HUDEP-2 (cell line): ENCODE data around the gene RBM38.
A peak's percentile ranks its signal among the peaks of the same experiment; 100 is the strongest.

Source experiments
- DNase-seq, 76 experiments: peaks; one replicate each; lab custom pipeline; 2025; ENCODE audit not compliant: unreplicated experiment in 76 of 76; lab: John Stamatoyannopoulos, UW

The RBM38 gene

DNA sequence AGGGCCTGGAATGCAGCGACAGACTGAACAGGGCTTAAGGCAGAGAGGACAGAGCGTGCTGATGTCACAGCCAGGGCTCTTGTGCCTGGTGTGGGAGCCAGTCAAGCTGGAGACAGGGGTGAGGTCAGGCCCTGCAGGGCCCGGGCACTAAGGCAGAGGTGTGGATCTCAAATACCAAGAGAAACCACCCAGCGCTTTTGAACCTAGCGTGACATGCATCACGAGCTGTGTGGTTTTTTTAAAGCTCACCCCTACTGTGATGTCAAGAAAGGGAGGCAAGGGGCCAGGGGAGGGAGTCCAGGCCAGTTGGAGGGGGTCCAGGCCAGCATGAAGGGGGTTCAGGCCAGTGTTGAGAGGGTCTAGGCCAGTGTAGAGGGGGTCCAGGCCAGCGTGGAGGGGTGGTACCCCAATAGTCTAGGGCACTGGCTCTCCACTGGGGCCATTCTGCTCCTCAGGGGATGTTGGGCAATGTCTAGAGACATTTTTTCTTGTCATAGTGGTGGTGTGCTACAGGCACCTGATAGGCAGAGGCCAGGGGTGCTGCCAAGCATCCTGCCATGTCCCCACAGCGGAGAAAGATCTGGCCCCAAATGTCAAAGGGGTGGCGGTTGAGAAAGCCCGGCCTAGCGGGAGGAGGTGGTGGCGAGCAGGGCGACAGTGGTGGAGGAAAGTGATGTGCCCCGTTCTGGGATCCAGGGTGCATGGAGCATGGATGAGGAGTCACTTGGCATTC lies 42.6 kb downstream of the RBM38 start:
- DNase-seq: no peak

DNA sequence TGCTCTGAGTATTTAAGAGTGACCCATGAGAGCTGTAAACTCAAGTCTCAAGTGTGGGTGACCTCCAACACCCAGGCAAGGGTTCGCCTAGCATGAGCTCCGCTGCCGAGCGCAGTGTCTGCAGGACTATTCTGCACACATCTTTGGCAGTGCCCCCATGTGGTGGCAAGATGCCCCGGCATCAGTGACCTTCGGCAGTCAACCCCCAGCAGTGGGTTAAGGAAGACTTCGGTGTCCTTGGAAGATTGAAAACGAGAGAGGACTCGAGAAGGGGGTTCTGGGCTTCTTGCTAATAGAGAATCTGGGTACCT lies 43.1 kb downstream of the RBM38 start:
- peak in 22 of 76 experiments; percentile 5 to 33 (median 18) for DNase-seq

DNA sequence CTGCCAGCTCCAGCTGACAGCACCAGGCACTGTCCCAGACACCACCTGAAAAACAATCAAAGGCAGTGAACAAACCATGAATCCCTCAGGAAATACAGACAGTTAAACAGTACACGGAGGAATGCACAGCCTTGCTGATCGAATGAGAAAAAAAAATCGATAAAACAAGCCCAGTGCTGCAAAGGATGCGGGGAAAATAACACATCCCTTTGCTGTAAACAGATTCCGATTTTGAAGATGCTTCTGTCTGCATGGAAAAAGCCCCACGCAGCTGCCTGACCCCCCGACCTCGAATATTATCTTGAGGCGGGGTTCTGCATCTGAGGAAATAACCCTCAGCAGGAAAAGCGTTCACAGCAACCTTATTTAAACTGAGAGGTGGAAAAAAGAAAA lies 43.9 kb downstream of the RBM38 start:
- no peak for DNase-seq

DNA sequence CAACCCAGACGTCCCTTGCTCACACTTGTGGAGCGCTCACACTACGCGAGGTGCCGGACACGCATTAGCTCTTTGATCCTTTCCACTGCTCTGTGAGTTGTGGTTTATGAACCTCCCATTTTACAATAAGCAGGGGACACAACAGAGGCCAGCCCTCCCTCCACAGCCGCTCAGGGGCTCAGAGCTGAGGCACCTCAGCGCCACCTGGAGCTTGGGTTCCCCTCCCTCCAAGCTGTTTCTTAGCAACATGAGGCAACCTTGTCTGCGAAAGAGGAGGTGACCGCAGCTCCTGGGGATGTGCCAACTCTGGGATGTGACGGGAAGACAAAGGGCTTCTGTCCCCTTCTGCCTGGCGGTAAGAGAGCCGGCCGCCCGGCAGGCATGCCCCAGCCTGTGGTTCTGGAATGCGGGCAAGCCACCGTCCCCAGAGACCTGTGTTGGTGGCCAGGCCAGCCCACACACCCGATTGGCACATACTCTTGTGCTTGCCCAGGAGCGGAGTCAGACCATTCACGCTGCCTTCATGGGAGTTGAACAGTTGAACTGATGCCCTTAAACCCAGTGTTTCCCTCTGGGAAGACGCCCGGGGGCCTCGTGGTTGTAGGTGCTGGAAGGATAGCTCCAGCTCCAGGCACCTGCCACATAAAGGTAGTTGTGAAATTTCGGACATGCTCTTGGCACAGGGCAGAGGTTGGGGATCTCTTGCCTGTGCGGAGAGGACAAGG lies 44.5 kb downstream of the RBM38 start:
- peak in 1 of 76 experiments; percentile 5 for DNase-seq

DNA sequence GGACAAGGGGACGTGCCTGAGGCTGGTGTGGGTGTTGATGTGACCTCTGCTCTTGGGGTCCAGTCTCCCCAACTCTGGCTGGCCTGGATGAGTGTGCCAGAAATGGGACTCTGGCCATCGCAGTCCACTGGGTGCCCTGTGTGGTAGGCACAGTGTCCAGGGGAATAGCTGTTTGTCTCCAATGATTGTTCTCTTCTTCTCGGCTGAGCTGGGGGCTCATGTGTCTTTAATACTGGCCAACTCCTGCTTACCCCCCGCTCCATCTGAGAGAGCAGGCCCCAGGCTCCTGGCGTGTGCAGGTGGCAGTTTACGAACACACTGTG lies 45.0 kb downstream of the RBM38 start:
- no peak for DNase-seq

DNA sequence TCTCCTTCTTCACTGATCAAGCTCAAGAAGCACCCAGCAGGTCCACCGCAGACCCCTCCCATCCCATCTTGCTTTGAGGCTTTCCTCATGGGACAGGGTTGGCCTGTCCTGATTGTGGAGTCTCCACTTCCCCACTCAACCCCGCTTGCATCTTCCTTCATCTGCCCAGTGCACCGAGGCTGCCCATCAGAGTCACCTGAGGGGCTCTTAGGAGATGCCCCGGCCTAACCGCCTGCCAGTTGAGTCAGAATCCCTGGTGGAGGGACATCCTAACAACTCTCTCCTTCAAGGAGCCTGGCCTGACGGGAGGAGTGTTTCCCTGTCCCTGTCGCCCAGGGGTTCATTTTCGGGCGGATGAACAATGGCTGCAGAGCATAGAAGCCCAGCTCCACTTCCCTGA lies 46.1 kb downstream of the RBM38 start:
- no peak for DNase-seq

DNA sequence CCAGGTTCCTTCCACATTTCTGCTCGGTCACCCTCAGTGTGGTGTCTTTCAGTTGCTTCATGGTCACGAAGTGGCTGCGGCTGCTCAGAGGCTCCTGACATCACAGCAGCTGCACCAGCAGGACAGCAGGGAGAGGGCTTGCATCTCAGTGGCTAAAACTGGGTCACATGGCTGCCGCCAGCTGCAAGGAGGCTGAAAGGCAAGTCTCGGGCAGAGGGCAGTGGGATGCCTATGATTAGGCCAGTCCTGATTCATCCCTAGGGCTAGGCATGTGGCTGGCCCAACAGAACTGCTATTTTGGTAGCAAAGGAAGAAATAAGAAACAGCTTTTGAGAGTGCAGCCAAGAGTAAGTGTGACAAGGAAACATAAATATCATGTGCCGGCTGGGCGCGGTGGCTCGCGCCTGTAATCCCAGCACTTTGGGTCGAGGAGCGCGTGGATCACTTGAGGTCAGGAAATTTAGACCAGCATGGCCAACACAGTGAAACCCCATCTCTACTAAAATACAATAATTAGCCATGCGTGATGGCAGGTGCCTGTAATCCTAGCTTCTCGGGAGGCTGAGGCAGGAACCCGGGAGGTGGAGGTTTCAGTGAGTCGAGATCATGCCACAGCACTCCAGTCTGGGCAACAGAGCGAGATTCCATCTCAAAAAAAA lies 46.6 kb downstream of the RBM38 start:
- no peak for DNase-seq

DNA sequence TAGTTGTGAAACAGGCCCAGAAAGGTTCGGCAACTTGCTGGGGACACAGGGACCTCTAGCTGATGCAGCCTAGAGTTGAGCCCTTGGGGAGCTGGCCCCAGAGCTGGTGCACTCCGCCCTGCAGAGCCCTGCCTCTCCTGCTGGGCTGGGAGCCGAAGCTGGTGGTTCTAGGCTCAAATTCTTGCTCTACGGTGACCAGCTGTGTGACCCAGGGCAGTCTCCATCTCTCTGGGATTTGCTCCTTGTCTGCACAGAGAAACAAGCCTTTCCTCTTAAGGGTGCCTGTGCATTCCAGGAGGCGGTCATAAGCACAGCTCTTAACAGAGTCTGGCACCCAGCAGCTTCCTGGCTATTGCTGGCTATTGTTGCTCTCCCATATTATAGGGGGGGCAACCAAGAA lies 47.4 kb downstream of the RBM38 start:
- peak in 3 of 76 experiments; percentile 6 to 19 (median 7) for DNase-seq

DNA sequence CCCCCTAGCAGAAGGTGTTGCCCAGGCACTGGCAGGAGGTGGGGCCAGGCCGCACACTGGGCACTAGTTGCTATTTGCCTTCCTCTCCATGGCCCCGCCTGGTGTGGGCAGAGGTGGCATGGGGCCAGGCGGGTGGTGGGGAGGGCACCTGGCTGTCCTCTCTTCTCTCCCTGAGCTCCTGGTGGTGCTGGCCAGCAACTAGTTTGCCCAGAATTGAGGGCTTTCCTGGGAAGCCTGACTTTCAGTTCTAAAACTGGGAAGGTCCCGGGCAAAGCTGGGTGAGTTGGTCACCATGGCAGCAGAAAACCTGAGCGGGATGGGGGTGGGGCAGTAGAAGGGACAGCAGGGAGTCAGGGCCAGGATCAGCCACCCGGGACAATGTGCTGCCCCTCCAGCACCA lies 48.2 kb downstream of the RBM38 start:
- DNase-seq: peak in 22 of 76 experiments; percentile 7 to 49 (median 27)

DNA sequence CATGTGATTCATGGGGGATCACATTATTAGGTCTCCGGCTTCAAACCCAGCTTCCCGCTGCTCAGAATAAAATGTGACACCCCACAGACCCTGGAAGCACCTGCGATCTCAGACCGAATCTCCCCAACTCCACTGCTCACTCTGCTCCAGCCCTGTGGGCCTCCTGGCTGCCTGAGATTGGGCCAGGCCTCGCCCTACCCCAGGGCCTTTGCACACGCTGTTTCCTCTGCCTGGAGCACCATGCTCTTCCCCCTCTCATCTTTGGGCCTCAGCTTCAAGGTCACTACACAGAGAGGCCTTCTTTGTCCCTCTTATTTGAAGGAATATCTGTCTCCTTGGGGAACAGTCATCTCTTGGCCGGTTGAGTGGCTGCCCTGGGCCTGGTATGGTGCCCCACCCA lies 48.8 kb downstream of the RBM38 start:
- DNase-seq: no peak

DNA sequence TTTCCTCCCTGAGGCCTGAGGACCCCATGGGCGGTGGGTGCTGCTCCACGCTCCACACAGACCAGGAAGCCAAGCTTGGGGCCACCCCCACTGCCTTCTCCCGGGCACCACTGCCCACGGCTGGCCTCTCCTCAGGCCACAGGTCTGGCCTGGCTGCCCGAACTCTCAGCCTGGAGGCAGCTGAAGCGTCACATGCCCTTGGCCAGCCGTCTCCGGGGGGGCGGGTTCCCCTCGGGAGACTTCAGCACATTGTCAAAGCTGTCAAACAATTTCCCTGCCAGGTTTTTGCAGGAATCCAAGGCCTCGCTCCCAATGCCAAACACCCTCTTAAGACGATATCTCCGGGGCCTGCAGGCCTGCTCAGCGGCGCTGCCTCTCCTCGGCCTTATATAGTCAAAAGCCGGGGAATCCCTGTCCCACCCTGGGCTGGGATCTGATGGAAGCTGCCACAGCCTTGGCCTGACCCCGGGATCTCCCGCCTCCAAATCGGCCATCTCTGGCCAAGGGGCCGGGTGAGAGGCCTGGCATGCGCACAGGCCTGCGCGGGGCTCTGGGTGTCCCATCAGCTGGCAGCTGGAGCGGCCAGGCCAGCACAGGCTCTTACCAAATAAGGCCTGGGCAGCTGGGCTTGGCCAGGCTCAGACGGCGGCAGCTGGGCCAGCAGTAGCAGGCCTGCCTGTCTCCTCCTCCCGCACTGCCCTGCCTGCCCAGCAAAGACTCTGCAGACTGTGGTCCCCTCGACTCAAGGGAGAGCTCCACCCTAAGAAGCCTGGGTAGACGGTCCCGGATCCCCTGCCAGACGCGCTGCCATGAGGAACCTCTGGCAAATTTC lies 49.7 kb downstream of the RBM38 start:
- DNase-seq: no peak

DNA sequence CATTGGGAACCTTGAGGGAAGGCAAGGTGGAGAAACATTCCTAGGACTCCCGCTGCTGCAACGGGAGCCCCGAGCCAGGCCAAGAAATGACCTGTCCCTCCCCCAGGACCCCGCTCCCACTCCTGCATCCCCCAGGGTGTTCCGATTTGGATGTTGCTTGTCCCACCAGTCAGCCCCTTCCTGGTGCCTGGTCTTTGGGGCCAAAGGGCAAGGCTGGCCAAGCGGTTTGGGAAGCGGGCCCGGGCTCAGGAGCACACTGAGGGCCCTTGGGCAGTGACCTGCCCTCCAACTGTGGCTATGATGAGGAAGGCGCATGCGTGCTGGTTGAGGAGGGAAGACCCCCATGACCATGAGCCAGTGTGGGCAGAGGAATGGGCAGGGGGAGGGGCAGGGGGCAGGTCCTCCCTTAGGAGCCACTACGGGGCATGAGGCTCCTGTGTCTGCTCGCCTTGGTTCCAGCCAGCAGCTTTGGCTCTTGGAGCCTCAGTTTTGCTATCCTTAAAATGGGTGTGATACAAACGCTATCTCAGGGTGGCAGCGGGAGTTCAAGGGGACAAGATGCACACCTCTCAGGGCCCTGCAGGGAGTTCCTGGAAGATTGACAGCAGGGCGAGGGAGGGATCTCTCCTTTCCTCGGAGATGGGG lies 50.4 kb downstream of the RBM38 start:
- DNase-seq: no peak

DNA sequence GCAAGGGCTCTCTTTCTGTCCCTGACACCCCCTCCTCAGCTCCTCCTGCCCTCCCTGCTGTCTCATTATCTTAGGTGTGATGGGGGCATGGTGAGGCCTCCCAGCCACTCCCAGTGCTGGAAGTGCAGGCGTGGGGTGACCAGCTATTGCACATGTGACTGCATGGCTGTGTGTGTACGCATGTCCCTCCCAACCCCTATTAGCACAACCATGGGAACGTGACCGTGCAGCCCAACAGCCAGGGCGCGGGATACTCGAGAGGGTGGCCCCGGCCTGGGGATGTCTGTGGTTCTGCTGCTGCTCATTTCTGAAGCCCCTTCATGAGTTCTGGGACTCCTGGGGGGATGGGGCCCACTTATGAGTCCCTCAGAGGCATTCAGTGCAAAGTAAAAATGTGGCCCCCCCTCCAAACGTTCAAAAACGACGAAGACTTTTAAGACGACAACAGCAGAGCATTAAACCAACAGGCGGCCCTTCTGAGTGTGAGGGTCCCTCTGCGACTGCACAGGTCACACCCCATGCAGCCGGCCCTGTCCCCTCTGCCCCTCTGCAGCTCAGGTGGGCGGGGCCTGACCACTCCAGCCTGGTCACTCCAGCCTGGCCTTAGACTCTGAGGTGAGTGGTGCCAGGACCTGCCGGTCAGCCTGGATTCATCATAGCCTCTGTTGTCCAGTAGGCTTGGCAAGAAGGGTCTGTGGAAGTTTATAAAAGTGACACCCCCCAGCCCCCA lies 51.1 kb downstream of the RBM38 start:
- DNase-seq: no peak

DNA sequence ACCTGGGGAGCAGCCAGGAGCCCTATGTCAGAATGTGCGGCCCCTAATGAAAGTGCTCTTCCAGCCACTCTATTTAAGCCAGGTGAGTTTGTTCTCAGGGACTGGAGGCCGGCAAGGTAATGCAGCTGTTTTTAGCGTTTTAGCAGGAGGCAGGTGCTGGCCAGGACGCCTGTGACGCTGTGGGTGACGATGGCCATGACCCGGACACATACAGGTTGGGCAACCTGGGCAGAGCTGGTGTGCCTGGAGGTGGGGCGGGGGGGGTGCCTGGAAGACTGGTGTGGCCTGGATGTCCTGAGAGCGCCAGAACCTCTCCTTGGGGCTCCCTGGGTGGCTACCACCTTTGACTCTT lies 51.7 kb downstream of the RBM38 start:
- DNase-seq: no peak

DNA sequence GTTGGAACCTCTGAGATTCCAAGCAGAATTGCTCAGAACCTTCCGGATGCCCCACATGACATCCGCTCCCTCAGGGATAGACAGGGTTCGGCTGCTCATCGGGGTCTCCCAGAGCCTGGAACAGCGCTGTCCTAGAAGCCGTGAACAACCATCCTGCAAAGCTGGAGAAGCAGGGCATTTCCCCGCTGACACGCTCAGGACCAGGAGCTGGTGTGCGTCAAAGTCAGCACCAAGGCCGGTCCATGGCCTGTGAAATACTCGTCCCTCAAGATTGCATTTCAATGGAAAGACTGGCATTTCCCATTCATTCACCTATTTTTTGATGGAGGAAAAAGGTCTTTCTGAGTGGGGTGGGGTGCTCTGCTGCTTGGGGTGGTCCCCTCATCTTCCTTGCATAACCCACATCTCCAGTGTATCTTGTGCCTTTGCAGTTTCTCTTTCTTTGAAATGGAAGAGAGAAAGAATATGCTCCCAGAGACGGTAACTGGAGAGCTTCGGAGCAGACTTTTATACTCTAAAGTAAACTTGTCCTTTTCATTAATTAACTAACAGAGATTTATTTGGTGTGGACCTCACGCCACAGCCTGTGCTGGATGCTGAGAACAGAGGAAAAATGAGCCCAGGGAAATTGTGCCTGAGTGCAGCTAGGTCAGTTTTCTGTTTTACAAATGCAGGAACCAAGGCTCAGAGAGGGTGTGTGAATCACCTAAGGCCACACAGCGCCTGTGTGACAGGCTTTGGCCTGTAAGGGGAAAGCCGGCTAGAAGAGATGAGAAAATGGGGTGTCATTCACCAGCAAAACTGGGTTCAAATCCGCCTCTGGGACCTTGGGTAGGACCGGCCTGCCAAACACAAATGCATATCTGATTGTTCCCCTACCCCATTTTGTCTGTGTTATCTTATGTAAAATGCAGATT lies 52.4 kb downstream of the RBM38 start:
- DNase-seq: no peak

DNA sequence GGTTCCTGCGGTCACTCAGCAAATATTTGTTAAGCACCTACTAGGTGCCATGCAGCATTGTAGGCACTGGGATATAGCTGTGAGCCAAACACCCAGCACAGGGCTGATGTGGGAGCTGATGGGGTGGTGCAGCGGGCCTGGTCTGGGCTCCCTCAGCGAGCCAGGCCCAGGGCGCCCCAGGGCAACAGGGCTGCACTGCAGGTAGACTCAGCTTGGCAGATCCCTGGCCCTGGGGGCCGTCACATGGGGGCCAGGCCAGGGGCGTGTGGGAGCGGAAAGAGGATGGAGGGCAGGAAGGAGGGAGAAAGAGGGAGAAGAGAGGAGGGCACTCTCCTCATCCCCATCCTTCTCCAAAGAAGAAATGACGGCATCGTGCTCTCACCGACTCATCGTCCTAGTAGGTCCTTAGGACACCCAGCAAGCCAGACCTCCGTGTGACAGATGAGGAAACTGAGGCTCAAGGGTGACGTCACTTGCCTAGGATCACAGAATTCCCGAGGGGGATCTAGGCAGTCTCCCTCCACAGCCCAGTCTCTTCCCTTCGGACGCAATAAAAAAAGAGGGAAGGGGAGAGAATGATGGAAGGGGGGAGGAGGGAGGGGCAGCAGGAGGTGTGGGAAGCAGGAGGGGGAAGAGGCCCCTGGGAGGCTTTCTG lies 53.3 kb downstream of the RBM38 start:
- no peak for DNase-seq

DNA sequence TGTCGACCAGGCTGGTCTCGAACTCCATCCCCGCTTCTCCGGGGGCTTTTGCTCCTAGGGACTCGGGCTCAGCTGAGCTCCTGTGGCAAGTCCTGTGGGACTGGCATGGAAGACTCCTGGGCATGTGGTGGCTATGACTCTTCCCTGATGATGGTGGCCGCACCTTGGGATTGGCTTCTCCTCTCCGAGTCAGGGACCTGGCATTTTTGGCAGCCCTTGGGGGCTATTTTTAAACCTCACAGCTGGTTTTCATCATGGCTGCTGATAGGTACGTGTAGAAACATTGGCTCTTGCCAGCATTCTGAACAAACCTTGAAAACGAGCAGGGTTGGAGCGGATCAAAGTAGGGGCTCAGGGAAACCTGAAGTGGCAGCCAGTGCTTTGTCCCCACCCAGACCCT lies 54.1 kb downstream of the RBM38 start:
- DNase-seq: no peak

DNA sequence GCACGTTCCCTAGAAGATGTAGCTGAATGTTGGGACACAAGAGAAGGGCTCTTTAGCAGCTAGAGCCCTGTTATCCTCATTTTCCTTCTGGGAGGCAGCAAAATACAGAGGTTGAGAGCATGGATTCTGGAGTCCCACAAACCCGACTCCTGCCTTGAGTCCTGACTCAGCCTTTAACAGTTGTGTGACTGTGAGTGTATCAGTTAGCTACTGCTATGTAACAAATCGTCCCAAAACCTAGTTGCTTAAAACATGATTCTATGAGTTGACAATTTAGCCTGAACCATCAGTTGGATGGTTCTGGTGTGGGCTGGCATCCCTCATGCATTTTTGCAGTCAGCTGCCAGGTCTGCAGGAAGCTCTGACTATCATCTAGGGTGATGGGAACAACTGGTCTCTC lies 54.6 kb downstream of the RBM38 start:
- no peak for DNase-seq
